Inflammatory macrophage treated with lipopolysaccharide for 1 hour (primary cell): ENCODE data around the gene TIMM8B.

ENCODE experiments used
- DNase-seq, 2 donors: peaks; one replicate each; pipeline ENCODE4 v3.0.0-alpha.2; 2020 to 2022

The TIMM8B gene

DNA sequence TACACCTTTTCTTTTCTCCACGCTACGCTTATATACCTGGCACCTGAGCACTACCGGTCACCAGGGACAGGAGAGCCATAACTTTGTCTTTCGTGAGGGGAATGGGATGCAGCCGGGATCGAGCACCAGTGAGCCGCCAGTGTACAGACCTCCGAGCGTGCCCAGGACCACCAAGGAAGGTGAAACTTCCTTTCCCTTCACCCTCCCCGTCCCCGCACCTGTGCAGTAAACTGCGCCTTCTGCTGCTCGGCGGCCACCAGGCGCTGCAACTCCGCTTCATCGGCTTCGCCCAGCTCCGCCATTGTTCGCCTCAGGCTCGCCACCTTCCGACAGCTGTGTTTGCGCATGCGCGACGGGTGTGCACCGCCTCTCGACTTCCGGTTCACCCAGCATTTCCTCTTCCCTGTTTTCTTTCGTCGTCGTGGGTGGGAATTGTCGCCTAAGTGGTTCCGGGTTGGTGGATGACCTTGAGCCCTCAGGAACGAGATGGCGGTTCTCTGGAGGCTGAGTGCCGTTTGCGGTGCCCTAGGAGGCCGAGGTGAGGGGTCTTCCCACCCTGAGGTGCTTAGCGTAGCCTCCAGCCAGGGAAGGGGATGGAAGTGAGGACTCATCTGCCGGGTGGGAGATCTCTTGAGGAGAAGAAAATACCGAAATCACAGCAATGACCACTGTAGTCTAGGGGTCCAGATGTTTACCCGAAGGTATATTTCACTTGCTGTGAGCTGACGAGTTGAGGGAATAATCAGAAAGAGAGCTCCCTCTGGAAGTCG is at the start of gene TIMM8B, which contains the start of gene SDHD:
Gene TIMM8B (minus strand): TSS at position 335 of the 770 bp plus-strand sequence. CDS start 33 bp downstream, at position 302.
Gene SDHD (plus strand): TSS at position 452 of the 770 bp plus-strand sequence. CDS start 35 bp downstream, at position 487.
- peak; percentile 97 to 98 for DNase-seq

DNA sequence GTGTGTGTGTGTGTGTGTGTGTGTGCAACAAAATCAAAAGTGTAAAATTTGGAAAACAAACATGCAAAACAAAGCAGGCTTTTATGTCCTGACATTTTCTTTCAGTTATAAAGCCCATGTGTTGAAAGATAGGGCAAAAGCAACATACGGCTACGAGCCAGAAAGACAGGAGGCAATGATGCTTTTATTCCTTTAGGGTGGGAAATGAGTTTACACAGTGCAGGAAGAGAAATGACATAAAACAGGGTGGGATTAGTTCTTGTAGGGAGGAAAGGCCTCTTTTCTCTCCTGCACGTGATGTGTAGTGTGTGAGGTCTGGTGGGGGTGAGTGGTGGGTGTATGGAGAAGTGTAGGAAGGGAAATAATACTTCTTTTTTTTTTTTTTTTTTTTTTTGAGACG is 47.9 kb upstream of the TIMM8B start:
- DNase-seq = no peak

GRCh38 chr11:112132737-112133136 is 46.2 kb upstream of the TIMM8B start:
- DNase-seq = no peak

DNA sequence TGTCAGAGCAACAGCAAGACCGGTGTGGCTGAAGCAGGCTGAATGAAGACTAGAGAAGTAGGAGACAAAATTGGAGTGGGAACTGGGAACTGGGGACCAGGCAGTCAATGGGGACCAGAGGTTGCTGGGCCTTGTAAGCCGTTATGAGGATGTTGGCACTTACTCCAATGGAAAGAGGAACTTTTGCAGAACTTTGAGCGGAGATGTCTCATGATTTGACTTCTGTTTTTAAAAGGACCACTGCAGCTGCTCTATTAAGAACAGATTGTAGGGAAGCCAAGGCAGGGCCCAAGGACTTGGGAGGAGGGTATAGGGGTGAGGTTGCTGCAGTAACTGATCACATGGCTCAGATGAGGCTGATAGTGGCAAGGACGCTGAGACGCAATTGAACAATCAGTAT is 43.1 kb upstream of the TIMM8B start:
- DNase-seq = peak; percentile 81

DNA sequence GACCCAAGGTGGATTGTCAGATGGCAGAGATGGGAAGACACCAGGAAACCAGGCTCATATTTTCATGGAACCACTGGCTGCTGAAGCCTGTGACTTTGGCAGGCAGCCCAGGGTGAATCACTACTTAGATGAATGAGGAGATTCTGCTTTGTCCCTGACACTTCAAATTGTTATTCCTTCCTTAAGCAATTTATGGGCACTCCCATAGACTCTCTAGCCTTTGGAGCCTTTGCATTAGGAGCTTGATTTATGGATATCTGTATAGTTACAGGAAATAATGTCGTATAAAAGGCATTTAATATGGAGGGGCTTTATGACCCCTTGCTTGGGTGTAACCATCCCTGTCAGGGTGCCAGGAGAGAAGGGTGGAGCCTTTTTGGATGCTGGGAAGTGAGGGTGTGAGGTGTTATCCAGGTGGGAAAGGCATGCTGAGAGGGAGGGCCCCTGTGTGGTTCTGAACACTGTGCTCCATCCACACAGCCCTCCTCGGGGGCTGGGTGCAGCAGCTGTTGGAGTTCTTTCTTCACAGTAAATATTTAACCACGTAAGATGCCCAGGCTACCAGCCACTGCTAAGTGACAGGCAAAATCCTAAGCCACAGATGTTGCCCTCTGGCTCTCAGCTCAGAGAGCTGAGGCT is 42.0 kb upstream of the TIMM8B start:
- DNase-seq = no peak

DNA sequence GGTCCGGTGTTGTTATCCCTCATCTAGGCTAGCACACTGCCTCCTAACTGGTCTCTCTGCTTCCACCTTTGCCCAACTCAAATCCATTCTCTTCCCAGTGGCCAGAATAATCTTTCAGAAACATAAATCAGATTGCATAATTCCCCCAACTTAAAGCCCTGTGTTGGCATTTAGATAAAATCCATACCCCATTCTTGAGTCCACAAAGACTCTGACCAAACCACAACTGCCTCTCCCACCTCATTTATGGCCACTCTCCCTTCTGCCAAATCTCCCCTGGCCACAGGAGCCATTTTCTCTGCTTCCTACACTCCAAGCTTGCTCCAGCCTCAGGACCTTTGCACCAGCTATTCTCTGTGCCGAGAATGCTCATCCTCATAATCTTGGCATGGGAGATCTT is 40.5 kb upstream of the TIMM8B start:
- no peak for DNase-seq

DNA sequence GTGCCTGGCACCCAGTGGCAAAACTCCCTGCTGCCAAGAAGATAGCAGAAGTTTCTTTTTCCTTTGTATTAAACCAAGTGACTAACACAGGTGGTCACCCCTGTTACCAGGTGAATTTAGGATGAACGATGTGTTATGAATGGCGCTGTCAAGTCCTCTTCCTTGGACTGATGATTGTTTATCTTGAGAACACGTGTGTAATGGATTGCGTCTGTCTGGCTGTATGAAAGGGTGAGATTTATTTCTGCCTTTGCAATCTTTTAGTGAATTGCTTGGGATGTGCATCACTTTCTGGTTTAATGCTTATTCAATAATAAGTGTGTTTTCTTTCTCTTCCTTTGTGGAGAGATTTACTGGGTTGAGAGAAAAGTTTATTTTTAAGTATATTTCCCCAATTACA is 36.6 kb upstream of the TIMM8B start:
- no peak for DNase-seq

GRCh38 chr11:112121981-112122615 is 35.5 kb upstream of the TIMM8B start:
- DNase-seq = peak in 1 of 2 donors; percentile 87

- DNase-seq = no peak
Observed at GRCh38 chr11:112118176-112118575, 31.6 kb upstream of the TIMM8B start.

GRCh38 chr11:112115386-112115785 is 28.8 kb upstream of the TIMM8B start:
- no peak for DNase-seq

- no peak for DNase-seq
Observed at GRCh38 chr11:112114460-112114859, 27.9 kb upstream of the TIMM8B start.

- peak; percentile 63 to 75 for DNase-seq
Observed at GRCh38 chr11:112113539-112114457, 27.2 kb upstream of the TIMM8B start.

DNA sequence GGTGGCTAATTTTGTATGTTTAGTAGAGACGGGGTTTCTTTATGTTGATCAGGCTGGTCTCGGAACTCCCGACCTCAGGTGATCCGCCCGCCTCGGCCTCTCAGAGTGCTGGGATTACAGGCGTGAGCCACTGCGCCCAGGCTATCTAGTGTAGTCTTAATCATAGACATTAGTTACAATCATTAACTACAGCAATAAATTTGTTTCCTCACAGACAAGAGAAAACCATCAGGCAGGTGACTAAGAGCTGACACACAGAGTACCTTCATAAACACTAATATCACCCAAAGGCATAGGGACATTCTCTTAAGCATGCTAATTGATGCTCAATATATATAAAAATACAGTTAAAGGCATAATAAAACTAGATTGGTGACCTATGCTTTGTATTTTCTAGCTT is 19.5 kb upstream of the TIMM8B start:
- DNase-seq = no peak

- peak; percentile 82 to 94 for DNase-seq
Observed at GRCh38 chr11:112103446-112103845, 16.9 kb upstream of the TIMM8B start.

DNA sequence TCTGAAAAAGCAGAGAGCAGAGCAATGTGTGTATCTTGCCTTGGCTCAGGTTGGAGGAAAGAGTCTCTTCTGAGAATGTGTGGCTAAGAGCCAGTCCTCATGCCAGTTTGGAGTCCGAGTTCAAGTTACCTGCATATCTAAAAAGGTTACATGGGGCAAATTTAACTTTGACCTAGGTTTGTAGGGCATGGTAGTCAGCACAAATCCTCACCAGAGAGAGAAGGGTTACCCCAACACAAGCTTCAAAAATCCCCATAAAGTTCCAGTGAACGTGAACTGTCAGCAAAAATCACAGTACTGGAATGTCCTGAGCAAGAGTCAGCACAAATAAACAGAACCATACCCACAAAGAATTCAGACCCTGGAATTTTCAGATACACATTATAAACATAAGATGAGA is 13.9 kb upstream of the TIMM8B start:
- peak; percentile 42 to 66 for DNase-seq

DNA sequence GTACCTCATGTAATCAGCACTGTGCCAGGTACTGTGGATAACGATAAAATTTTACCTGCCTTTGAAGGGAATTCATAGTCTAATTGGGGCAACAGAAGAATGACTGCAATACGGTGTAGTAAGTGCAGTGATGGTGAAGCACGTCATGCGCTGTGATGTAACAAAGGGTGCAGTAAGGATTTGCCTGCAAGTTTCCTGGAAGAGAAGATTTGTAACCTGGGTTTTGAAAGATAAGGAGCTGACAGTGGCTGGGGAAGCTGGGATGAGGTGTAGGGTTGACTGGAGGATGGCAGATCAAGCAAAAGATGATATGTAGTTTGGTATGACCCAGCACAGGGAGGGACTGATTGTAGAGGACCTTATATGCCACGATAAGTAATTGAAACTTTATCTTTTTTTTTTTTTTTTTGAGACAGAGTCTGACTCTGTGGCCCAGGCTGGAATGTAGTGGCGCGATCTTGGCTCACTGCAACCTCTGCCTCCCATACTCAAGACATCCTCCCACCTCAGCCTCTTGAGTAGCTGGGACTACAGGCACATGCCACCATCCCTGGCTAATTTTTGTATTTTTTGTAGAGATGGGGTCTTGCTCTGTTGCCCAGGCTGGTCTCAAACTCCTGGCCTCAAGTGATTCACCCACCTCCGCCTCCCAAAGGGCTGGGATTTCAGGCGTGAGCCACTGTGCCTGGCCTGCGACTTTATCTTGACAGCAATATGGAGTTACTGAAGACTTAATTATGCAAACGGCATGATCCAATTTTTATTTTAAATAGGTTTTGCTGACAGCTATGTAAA is 11.4 kb upstream of the TIMM8B start:
- no peak for DNase-seq

DNA sequence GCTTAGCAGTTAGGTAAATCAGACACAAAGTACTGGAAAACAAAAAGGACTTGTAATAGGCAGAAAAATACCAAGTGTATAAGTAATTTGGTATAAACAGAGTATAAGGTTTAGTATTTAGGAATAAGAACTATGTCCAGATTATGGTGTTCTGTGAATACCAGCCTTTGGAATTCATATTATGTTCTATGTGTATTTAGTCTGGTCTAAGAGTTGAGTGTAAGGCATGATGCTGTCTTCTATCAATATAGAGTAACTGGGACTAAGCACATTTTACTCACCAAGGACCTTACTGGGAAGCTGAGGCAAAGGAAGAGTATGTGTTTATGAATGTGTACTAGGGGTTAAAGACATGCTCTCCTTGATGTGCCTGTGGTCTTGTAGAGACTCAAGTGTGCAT is 9.6 kb upstream of the TIMM8B start:
- no peak for DNase-seq

- peak; percentile 56 to 60 for DNase-seq
Observed at GRCh38 chr11:112095302-112095701, 8.7 kb upstream of the TIMM8B start.

DNA sequence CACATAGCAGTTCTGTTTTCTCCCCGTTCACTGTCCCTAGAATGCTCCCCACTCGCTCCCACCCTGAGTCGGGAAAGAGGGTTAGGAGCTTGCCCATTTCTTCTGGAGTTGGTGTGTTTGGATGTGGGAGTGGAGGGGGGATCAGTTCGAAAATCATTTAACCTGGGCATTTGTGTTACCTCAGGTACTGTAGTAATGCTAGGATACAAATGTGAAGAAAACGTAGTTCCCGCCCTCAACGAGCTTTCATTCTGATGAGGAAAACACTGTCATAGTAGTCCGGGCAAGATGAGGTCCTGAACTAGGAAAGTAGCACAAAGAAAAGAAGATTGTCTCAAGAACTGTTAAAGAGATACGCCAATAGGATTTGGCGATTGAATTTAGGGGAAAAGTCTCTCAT is 656 bp upstream of the TIMM8B start:
- DNase-seq = peak in 1 of 2 donors; percentile 10

- peak; percentile 43 to 51 for DNase-seq
Observed at GRCh38 chr11:112085822-112086421, 634 bp downstream of the TIMM8B start.

GRCh38 chr11:112082729-112083128 is 3.8 kb downstream of the TIMM8B start:
- peak; percentile 25 to 72 for DNase-seq
